Esophagus squamous epithelium (tissue), 5 donors: ENCODE data around the gene C4orf51. TPM values are rescaled to one million over a fixed set of nuclear protein-coding genes. Genes with fewer than 3 reads are reported as not detected.
A peak's percentile ranks its signal among the peaks of the same experiment; 100 is the strongest.
"Not testable (repeated sequence)": the region's sequence is repeated elsewhere in the genome, so short reads cannot be mapped to it uniquely, and the experiment has no call there.

Experiments
- DNase-seq: peaks from one replicate; lab custom pipeline; 2025; lab: John Stamatoyannopoulos, UW
- H3K27ac ChIP-seq, 4 donors: fragments of 200-600 bp; sonication (generic); one replicate each; pipeline ENCODE4 v1.5.1; 2016 to 2019; ENCODE audit warnings: mild to moderate bottlenecking in 1 of 4
- H3K27me3 ChIP-seq, 4 donors: fragments of 200-600 bp; sonication (generic); 1 replicate in 3 of 4; 2 replicates in 1 of 4; pipeline versions ENCODE4 v1.5.1 to v1.6.0; 2017 to 2021; ENCODE audit warnings: antibody characterized with exemption in 1 of 4
- H3K36me3 ChIP-seq, 3 donors: fragments of 200-600 bp; sonication (generic); one replicate each; pipeline ENCODE4 v1.5.1; 2016 to 2019
- H3K4me1 ChIP-seq, 3 donors: fragments of 200-600 bp; sonication (generic); one replicate each; pipeline ENCODE4 v1.5.1; 2017 to 2019
- H3K4me3 ChIP-seq, 4 donors: fragments of 200-600 bp; sonication (generic); 1 replicate in 3 of 4; 2 replicates in 1 of 4; pipeline ENCODE4 v1.5.1; 2016 to 2019; ENCODE audit warnings: mild to moderate bottlenecking in 2 of 4, moderate library complexity in 1 of 4
- H3K9me3 ChIP-seq, 3 donors: fragments of 200-600 bp; sonication (generic); one replicate each; pipeline ENCODE4 v1.5.1; 2016 to 2019
- POLR2A ChIP-seq, 4 donors: fragments of 450-650 bp; IDR thresholded peaks; one replicate each; pipeline ENCODE4 v1.6.1; 2017; ENCODE audit warnings: antibody characterized with exemption in 4 of 4, mild to moderate bottlenecking in 4 of 4, moderate library complexity in 3 of 4
- WGBS, 2 donors: methylation state at CpG; one replicate each; pipeline ENCODE4 v1.1.5; 2018; 5-methylcytosine and 5-hydroxymethylcytosine counted together
- intact Hi-C: fragments of 100-400 bp; cut with DNase I; formaldehyde crosslinking; loops from one replicate; pipeline ENCODE4 v1.15.0; 2022
- total RNA-seq, 4 donors: library from RNA; depleted of rRNA; stranded (reverse); fragments of >200 nt; gene quantifications; one replicate each; pipeline ENCODE4 v1.1.0, GENCODE V29; 2016
- TF ChIP-seq, protein P1 (sequence below), 6 experiments: fragments of 450-650 bp in 4 of 6; fragments of 200-600 bp in 2 of 6; sonication (generic) in 2 of 6; IDR thresholded peaks; one replicate each; pipeline ENCODE4 v1.5.1; 2016 to 2019; ENCODE audit warnings: antibody characterized with exemption in 6 of 6, mild to moderate bottlenecking in 4 of 6, moderate library complexity in 4 of 6
- donor health status: DM: yes; HTN: yes; CAD: no.

The C4orf51 gene
- total RNA-seq = not detected

DNA sequence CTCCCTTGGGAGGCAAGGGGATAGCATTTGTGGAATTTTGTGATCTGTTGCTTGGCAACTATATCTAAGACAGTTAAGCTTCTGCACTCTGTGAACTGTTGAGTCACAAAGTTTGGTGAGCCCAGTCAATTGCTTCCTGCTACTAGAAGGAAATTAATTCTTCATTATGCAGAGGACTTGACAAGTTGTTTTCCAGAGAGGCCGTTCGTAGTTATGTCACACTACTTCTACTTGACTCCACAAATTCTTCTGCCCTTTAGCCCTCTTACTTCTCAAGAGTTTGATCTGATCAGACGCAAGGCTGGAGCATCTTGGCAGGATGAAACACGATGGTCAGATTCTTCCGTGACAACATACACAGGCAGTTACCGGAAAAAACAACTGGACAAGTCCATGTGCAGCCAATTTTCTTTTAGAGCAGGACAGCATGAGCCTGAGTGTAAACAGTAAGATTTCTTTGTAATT, at the start of gene C4orf51:
Gene C4orf51, plus strand, starts transcription at position 156 of the 465 bp plus-strand sequence. Its CDS starts 58 bp downstream, at position 214.
- no peak for DNase-seq
- intact Hi-C loops = no loop called here
- TF ChIP-seq, protein P1, sequence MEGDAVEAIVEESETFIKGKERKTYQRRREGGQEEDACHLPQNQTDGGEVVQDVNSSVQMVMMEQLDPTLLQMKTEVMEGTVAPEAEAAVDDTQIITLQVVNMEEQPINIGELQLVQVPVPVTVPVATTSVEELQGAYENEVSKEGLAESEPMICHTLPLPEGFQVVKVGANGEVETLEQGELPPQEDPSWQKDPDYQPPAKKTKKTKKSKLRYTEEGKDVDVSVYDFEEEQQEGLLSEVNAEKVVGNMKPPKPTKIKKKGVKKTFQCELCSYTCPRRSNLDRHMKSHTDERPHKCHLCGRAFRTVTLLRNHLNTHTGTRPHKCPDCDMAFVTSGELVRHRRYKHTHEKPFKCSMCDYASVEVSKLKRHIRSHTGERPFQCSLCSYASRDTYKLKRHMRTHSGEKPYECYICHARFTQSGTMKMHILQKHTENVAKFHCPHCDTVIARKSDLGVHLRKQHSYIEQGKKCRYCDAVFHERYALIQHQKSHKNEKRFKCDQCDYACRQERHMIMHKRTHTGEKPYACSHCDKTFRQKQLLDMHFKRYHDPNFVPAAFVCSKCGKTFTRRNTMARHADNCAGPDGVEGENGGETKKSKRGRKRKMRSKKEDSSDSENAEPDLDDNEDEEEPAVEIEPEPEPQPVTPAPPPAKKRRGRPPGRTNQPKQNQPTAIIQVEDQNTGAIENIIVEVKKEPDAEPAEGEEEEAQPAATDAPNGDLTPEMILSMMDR (IDR thresholded peaks at IDR 0.05) = no peak
- TF ChIP-seq POLR2A (IDR thresholded peaks at IDR 0.05) = no peak
- Histone ChIP-seq H3K36me3 (no peaks in the 10 kb centered on the region), H3K4me1 (peaks cover 0 to 17% (median 7%) of the 10 kb centered on the region in 3 donors), H3K9me3 (no peaks in the 10 kb centered on the region), H3K27ac (peak within 1 kb of the TSS in 3 of 4 donors; percentile 36 to 65 (median 49)), H3K4me3 (no peak within 1 kb of the TSS), H3K27me3 (no peaks in the 10 kb centered on the region)
- whole genome bisulfite sequencing, 2 donors = 34 to 45% methylated on average over 6 of the region's 6 CpGs

DNA sequence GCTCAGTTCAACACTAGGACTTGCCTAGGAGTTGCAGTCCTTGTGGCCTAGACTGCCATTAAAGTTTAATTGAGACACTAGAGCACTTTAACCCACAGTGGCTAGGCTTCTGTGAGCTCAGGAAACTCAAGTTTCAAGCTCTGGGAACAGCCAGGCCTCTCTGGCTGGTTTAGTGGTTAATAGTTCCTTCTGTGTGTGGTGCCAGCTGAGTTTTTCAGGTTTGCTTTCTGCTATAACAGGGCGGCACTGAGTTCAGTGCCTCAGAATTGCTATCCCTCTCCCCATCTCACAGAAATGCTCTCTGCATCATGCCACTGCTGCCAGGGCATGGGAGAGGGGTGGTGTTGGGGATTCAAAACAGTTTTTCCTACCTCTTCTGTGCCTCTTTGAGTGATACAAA, 44.8 kb upstream of the C4orf51 start:
- no peak for DNase-seq
- peaks cover 0 to 20% (median 0%) of the 10 kb centered on the region in 3 donors for H3K36me3 ChIP-seq
- no peaks in the 10 kb centered on the region for H3K9me3 ChIP-seq
- TF ChIP-seq, protein P1 (IDR thresholded peaks at IDR 0.05) = no peak
- no peak for TF ChIP-seq POLR2A (IDR thresholded peaks at IDR 0.05)
- no peaks in the 10 kb centered on the region for H3K4me1 ChIP-seq
- 86 to 100% methylated on average over 1 of the region's 1 CpG for WGBS, 2 donors
- no peak overlapping the region for H3K4me3 ChIP-seq
- H3K27ac ChIP-seq = no peak overlapping the region
- H3K27me3 ChIP-seq = no peaks in the 10 kb centered on the region
- intact Hi-C loops = no loop called here

DNA sequence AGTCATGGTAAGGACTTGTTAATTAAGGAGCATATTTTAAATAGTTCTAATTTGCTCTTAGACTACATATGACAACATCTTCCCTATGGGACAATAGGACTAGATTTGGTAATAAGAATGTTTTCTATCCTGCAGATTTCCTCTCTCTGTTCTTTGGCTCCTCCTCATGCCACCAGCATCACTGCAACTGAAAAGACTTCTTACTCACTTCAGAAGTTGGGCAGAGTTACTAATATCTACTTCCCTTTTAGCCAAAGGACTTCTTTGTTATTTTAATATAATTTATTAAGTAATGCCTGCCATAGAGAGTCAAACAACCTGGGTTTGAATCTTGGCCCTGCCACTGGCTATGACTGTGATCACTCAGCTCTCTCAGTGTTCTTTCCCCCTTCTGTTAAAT, 44.3 kb upstream of the C4orf51 start:
- no peak for DNase-seq
- intact Hi-C loops = no loop called here
- Histone ChIP-seq H3K27me3 (no peaks in the 10 kb centered on the region), H3K4me1 (no peaks in the 10 kb centered on the region), H3K4me3 (no peak overlapping the region), H3K27ac (no peak overlapping the region), H3K36me3 (peaks cover 0 to 25% (median 0%) of the 10 kb centered on the region in 3 donors), H3K9me3 (no peaks in the 10 kb centered on the region)
- no peak for TF ChIP-seq POLR2A (IDR thresholded peaks at IDR 0.05)
- TF ChIP-seq, protein P1 (IDR thresholded peaks at IDR 0.05) = no peak

DNA sequence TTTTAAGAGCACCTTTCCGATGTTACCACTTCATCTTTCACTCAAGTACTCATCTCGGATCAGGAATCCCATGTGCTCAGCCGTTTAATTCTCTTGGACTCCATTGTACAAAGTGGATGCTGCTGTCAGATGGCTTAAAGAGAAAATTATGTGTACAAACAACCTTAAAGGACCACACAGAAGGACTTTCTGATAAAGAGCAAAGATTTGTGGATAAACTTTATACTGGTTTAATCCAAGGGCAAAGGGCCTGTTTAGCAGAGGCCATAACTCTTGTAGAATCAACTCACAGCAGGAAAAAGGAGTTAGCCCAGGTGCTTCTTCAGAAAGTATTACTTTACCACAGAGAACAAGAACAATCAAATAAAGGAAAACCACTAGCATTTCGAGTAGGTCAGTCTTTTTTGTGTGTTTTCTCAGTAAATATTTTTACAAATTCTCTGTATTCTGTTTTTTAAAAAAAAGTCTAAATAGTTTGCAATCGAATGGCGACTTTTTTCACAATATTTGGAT, 40.7 kb upstream of the C4orf51 start:
- WGBS, 2 donors = 84 to 88% methylated on average over 6 of the region's 6 CpGs

DNA sequence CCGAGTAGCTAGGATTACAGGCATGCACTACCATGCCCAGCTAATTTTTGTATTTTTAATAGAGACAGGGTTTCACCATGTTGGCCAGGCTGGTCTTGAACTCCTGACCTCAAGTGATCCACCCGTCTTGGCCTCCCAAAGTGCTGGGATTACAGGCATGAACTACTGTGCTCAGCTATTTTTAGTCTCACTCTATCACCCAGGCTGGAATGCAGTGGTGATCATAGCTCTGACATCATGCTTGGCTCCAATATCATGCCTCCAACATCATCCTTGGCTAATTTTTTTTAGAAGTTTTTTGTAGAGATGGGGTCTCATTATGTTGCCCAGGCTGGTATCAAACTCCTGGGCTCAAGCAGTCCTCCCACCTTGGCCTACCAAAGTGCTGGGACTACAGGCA, 39.7 kb upstream of the C4orf51 start:
- peaks cover 0 to 33% (median 0%) of the 10 kb centered on the region in 3 donors for H3K36me3 ChIP-seq
- 58 to 71% methylated on average over 1 to 2 of the region's 2 CpGs for WGBS, 2 donors
- H3K27me3 ChIP-seq, H3K4me1 ChIP-seq, H3K27ac ChIP-seq, H3K9me3 ChIP-seq, H3K4me3 ChIP-seq, DNase-seq: not testable (repeated sequence)
- intact Hi-C loops = loop anchor here (10.0 kb wide), 1 partner anchor 1505 kb away; no protein-coding TSS in a partner anchor

More for the DNA sequence above, 40.7 kb upstream of the C4orf51 start:
- Histone ChIP-seq H3K4me3 (no peak overlapping the region), H3K27me3 (no peaks in the 10 kb centered on the region), H3K9me3 (no peaks in the 10 kb centered on the region), H3K4me1 (no peaks in the 10 kb centered on the region), H3K36me3 (peaks cover 0 to 30% (median 0%) of the 10 kb centered on the region in 3 donors), H3K27ac (no peak overlapping the region)
- TF ChIP-seq POLR2A (IDR thresholded peaks at IDR 0.05) = no peak
- TF ChIP-seq, protein P1 (IDR thresholded peaks at IDR 0.05) = no peak
- DNase-seq = no peak
- intact Hi-C loops = no loop called here
